Central memory CD4-positive, alpha-beta T cell (primary cell): Measurements from ENCODE around the gene DHX30.
"Not testable (repeated sequence)": the region's sequence is repeated elsewhere in the genome, so short reads cannot be mapped to it uniquely, and the experiment has no call there.

ENCODE experiments used
- DNase-seq: peaks from one replicate; pipeline ENCODE4 v3.0.0; 2022

DHX30 gene

GRCh38 chr3:47804577-47804976 is 1.6 kb downstream of the DHX30 start:
- DNase-seq = no peak

GRCh38 chr3:47813551-47814177 is 10.7 kb downstream of the DHX30 start:
- DNase-seq = no peak

GRCh38 chr3:47817609-47818008 is 14.7 kb downstream of the DHX30 start:
- no peak for DNase-seq

- DNase-seq = peak; percentile 76
Measured at GRCh38 chr3:47824541-47825473, 21.9 kb downstream of the DHX30 start.

GRCh38 chr3:47825590-47825989 is 22.7 kb downstream of the DHX30 start:
- no peak for DNase-seq

GRCh38 chr3:47829482-47829881 is 26.5 kb downstream of the DHX30 start:
- DNase-seq = not testable (repeated sequence)

- DNase-seq = no peak
Measured at GRCh38 chr3:47836986-47837385, 34.0 kb downstream of the DHX30 start.

- DNase-seq = no peak
Measured at GRCh38 chr3:47838503-47838902, 35.6 kb downstream of the DHX30 start.

GRCh38 chr3:47841786-47842349 is 38.9 kb downstream of the DHX30 start:
- DNase-seq = no peak

- no peak for DNase-seq
Measured at GRCh38 chr3:47846186-47846879, 43.4 kb downstream of the DHX30 start.

GRCh38 chr3:47846880-47847248 is 43.9 kb downstream of the DHX30 start:
- no peak for DNase-seq

GRCh38 chr3:47847260-47847659 is 44.3 kb downstream of the DHX30 start:
- no peak for DNase-seq

- DNase-seq = no peak
Measured at GRCh38 chr3:47847801-47848518, 45.0 kb downstream of the DHX30 start.

GRCh38 chr3:47848599-47849117 is 45.7 kb downstream of the DHX30 start:
- DNase-seq = no peak

GRCh38 chr3:47849186-47849698 is 46.3 kb downstream of the DHX30 start:
- no peak for DNase-seq

GRCh38 chr3:47849699-47850563 is 47.0 kb downstream of the DHX30 start:
- no peak for DNase-seq

GRCh38 chr3:47850564-47851410 is 47.8 kb downstream of the DHX30 start:
- DNase-seq = no peak

GRCh38 chr3:47851888-47852603 is 49.1 kb downstream of the DHX30 start:
- no peak for DNase-seq
